ENCODE data around the gene DHRS2. TPM values are rescaled to one million over a fixed set of nuclear protein-coding genes. Genes with fewer than 3 reads are reported as not detected.
A peak's percentile ranks its signal among the peaks of the same experiment; 100 is the strongest.

Gene DHRS2
- total and polyA plus RNA-seq, 2 of the 13 experiments (the other 11 are each of a cell fraction or from before 2014, with no cell fraction given): 1,621 to 3,021 TPM

DNA sequence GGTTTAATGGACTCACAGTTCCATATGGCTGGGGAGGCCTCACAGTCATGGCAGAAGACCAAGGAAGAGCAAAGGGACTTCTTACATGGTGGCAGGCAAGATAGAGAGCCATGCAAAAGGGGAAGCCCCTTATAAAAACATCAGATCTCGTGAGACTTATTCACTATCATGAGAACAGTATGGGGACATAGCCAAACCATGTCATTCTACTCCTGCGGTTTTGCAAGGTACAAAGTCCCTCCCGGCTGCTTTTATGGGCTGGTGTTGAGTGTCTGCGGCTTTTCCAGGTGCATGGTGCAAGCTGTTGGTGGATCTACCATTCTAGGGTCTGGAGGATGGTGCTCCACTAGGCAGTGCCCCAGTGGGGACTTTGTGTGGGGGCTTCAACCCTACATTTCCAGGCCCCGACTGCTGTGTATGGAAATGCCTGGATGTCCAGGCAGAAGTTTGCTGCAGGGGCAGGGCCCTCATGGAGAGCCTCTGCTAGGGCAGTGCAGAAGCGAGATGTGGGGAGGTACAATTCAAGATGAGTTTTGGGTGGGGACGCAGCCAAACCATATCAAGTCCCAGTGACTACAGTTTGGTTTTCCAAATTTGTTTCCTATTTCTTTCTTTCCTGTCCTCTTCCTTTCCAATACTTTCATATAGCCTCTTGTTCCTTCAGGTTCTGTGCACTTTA lies 26.6 kb upstream of the DHRS2 start (continued):
- peak; percentile 92 for TF ChIP-seq ZBTB7B (CRISPR knock-in tag; IDR thresholded peaks at IDR 0.05)
- TF ChIP-seq, protein P1, sequence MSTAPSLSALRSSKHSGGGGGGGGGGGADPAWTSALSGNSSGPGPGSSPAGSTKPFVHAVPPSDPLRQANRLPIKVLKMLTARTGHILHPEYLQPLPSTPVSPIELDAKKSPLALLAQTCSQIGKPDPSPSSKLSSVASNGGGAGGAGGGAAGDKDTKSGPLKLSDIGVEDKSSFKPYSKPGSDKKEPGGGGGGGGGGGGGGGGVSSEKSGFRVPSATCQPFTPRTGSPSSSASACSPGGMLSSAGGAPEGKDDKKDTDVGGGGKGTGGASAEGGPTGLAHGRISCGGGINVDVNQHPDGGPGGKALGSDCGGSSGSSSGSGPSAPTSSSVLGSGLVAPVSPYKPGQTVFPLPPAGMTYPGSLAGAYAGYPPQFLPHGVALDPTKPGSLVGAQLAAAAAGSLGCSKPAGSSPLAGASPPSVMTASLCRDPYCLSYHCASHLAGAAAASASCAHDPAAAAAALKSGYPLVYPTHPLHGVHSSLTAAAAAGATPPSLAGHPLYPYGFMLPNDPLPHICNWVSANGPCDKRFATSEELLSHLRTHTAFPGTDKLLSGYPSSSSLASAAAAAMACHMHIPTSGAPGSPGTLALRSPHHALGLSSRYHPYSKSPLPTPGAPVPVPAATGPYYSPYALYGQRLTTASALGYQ (CRISPR knock-in tag; IDR thresholded peaks at IDR 0.05): peak; percentile 60
- TF ChIP-seq FOXP4 (CRISPR knock-in tag; IDR thresholded peaks at IDR 0.05): peak; percentile 56; the same call in 1 of the 2 replicates
- peak; percentile 76 for TF ChIP-seq ZNF747 (CRISPR knock-in tag; IDR thresholded peaks at IDR 0.05; ENCODE audit: borderline replicate concordance)
- TF ChIP-seq KDM6A (CRISPR knock-in tag; IDR thresholded peaks at IDR 0.05; ENCODE audit: low read depth): peak; percentile 95
- TF ChIP-seq, protein P2, sequence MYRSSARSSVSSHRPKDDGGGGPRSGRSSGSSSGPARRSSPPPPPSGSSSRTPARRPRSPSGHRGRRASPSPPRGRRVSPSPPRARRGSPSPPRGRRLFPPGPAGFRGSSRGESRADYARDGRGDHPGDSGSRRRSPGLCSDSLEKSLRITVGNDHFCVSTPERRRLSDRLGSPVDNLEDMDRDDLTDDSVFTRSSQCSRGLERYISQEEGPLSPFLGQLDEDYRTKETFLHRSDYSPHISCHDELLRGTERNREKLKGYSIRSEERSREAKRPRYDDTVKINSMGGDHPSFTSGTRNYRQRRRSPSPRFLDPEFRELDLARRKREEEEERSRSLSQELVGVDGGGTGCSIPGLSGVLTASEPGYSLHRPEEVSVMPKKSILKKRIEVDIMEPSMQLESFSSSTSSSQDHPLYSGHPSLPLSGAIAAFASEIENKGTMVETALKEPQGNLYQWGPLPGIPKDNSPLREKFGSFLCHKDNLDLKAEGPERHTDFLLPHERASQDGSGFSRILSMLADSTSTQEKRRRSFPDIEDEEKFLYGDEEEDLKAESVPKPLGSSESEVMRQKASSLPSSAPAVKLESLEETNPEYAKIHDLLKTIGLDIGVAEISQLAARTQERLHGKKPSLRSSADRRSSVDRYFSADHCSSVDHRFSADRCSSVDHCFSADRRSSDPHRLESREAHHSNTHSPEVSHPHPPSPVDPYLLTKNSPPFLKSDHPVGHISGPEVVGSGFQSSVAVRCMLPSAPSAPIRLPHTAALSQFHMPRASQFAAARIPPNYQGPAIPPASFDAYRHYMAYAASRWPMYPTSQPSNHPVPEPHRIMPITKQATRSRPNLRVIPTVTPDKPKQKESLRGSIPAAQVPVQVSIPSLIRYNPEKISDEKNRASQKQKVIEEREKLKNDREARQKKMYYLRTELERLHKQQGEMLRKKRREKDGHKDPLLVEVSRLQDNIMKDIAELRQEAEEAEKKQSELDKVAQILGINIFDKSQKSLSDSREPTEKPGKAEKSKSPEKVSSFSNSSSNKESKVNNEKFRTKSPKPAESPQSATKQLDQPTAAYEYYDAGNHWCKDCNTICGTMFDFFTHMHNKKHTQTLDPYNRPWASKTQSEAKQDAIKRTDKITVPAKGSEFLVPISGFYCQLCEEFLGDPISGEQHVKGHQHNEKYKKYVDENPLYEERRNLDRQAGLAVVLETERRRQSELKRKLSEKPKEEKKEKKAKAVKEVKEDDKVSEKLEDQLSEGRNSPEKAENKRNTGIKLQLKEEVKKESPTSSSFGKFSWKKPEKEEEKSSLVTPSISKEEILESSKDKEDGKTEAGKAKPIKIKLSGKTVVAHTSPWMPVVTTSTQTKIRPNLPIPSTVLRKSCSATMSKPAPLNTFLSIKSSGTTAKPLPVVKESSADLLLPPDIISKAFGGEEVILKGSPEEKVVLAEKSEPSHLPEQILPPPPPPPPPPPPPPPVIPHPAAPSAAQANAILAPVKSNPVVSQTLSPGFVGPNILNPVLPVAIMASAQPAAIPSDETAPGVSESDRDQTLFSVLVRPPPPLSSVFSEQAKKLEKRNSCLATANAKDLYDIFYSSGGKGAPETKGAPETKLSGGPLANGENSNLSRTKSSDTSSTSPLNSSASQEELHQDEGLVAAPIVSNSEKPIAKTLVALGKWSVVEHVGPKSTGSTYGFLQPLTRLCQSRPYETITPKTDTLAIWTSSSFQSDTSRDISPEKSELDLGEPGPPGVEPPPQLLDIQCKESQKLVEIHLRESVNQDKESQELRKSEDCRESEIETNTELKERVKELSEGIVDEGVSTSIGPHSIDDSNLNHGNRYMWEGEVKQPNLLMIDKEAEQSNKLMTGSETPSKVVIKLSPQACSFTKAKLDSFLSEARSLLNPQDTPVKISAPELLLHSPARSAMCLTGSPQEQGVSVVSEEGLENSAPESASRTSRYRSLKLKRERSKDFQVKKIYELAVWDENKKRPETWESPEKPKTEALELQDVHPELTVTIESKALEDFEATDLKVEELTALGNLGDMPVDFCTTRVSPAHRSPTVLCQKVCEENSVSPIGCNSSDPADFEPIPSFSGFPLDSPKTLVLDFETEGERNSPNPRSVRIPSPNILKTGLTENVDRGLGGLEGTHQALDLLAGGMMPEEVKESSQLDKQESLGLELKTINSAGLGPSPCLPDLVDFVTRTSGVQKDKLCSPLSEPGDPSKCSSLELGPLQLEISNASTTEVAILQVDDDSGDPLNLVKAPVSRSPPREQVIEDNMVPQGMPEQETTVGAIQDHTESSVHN (CRISPR knock-in tag; IDR thresholded peaks at IDR 0.05): peak; percentile 74; the same call in 1 of the 2 replicates
- TF ChIP-seq ZBTB21 (CRISPR knock-in tag; IDR thresholded peaks at IDR 0.05): peak; percentile 56; the same call in 1 of the 2 replicates
- peak; percentile 91 for TF ChIP-seq ZNF280B (CRISPR knock-in tag; IDR thresholded peaks at IDR 0.05; ENCODE audit: borderline replicate concordance)
- peak; percentile 68; the same call in 1 of the 2 replicates for TF ChIP-seq ZNF629 (CRISPR knock-in tag; conservative IDR thresholded peaks at IDR 0.05)
- peak; percentile 86 for TF ChIP-seq PATZ1 (CRISPR knock-in tag; IDR thresholded peaks at IDR 0.05)
- peak; percentile 97 for TF ChIP-seq ZNF331 (CRISPR knock-in tag; IDR thresholded peaks at IDR 0.05)

All from HepG2 (cell line).